ENCODE measurements around the gene CAPN11.
"Not testable (repeated sequence)": the region's sequence is repeated elsewhere in the genome, so short reads cannot be mapped to it uniquely, and the experiment has no call there.

The CAPN11 gene

GRCh38 chr6:44183783-44184182 lies 25.2 kb downstream of the CAPN11 start:
- FAIRE-seq, result no peak

- FAIRE-seq, result not testable (repeated sequence)
Measured at GRCh38 chr6:44185356-44185755, 26.7 kb downstream of the CAPN11 start.

- FAIRE-seq, result no peak
Measured at GRCh38 chr6:44185953-44186634, 27.5 kb downstream of the CAPN11 start.

GRCh38 chr6:44186635-44187025 lies 28.0 kb downstream of the CAPN11 start:
- FAIRE-seq, result no peak

DNA sequence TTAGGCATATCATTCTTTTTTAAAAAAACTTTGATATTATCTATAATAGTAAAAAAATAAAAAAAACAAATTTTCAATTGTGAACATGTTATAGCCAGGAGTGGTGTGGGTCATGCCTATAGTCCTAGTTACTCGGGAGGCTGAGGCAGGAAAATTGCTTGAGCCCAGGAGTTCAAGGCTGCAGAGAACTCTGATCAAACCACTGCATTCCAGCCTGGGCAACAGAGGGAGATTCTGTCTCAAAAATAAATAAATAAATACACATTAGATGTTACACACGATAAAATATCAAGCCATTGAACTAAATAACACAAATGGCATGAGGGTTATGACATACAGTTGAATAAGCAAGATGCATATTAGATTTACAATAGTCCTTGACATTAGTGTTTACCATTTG lies 30.2 kb downstream of the CAPN11 start:
- FAIRE-seq, result no peak

DNA sequence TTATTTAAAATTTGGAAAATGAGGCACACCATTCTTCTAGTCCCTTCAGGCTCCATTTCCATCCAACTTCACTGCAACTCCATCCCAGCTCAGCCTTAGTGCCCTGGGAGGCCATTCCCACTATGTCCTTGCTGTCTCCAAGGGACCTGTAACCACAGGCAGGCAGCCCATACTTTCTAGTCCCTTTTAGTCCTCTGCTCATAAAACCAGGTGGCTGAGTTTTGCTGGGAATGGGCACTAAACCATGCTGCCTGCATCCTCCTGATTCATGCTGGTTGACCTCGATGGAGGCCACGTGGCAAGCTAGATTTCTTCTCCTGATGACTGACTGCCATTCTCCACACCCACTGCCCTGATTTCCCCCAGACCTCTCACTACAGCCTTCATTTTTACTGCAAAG lies 30.6 kb downstream of the CAPN11 start:
- no peak for FAIRE-seq

GRCh38 chr6:44190715-44191114 lies 32.1 kb downstream of the CAPN11 start:
- no peak for FAIRE-seq

GRCh38 chr6:44192428-44193041 lies 33.9 kb downstream of the CAPN11 start:
- FAIRE-seq, result no peak

GRCh38 chr6:44193307-44193910 lies 34.8 kb downstream of the CAPN11 start:
- no peak for FAIRE-seq

DNA sequence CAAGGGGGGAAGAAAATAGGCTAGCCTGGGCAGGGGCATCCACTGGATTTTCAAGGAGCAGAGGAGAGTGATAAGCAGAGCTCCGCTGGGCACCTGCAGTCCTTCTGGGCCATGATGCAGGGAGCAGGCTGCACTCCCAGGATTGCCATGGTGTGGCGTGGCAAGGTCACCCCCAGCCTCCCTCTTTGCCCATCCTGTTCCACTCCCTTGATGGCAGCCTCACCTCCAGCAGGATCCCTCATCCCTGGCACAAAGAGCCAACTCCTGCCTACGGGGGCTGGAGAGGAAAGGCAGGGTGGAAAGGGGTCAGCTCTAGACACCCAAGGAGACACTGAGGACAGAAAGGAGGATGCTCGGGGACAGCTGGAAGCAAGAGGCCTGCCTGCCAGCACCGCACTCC lies 35.7 kb downstream of the CAPN11 start:
- FAIRE-seq, result no peak

GRCh38 chr6:44196351-44196750 lies 37.7 kb downstream of the CAPN11 start:
- FAIRE-seq, result not testable (repeated sequence)

GRCh38 chr6:44198684-44199083 lies 40.1 kb downstream of the CAPN11 start:
- no peak for FAIRE-seq

- FAIRE-seq, result no peak
Measured at GRCh38 chr6:44199883-44200282, 41.3 kb downstream of the CAPN11 start.

DNA sequence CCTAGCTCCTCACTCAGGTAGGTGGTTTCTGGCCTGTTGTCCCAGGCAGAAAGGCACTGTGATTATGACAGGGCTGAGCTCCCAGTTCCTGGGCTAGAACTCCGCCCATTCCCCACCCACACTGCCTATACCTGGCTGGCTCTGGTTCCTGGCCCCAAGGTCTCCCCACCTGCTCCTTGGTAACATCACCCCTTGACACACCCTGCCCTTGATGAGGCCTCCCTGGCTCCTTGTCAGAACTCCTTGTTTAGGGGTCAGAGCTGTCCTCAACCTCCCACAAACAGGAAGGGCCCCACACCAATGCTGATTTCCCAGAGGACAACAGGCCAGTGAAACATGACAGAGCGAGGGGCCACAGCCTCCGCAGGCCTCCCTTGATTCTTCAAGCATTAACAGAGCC lies 42.6 kb downstream of the CAPN11 start:
- FAIRE-seq, result no peak

- no peak for FAIRE-seq
Measured at GRCh38 chr6:44201638-44202303, 43.2 kb downstream of the CAPN11 start.

DNA sequence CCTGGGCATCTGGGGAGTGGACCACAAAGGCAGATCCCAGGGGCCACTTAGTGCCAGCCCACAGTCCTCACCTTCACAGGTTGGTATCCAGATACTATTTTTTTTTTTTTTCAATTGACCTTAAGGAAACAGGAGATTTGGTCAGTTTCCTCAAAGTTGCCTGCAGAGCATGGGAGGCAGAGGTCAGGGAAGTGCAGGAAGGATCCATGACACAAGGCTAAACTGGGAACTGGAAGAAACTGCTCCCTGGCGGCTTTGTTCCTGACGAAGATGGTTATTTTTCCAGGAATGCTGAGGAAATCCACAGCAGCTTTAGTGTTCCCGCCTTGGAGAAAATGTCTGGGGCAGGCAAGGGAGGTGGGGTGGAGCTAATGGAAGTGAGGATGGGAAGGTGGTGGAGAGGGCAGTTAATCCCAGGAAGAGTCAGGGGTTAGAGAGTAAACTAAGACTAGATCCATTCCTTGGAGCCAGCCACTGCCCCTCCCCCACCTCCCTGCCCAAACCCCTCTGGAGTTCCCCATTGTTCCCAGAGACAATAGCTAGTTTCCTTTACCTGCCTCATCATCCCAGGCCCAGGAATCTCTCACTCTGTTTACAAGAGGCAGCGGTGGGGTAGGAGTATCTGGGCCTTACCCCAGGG lies 43.8 kb downstream of the CAPN11 start:
- FAIRE-seq, result no peak

DNA sequence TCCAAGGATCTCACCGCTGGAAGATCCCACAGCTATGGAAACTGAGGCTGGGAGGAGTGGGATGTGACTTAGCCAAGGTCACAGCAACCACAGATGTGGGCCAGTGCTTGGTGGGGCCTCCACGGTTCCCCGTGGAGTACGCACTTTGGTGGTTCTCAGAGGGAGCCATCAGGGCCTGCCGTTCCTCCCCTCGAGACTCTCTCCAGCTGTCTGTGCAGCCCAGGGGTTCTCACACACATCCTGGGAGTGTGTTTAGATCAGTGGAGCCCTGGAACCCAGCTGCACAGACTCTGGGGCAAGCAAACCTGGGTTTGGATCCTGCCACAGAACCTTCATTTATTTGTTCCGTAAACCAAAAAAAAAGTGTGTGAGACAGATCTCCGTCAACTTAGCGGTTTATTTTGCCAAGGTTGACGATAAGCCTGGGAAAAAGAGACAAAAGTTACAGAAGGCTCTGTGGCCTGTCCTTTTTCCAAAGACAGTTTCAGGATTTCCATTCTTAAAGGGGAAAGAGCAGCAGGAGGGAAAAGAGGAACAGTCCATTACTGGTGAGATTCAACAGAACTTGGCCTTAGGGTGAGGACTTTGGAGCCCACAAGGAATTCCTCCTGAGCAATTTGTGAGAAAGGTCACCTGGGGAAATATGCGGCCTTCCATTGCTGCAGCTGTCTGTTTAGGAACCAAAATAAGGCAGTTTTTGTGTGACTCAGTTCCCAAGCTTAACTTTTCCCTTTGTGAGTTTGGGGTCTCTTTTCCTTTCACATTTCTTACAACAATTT lies 44.5 kb downstream of the CAPN11 start:
- FAIRE-seq, result no peak

- FAIRE-seq, result no peak
Measured at GRCh38 chr6:44203955-44204354, 45.3 kb downstream of the CAPN11 start.

DNA sequence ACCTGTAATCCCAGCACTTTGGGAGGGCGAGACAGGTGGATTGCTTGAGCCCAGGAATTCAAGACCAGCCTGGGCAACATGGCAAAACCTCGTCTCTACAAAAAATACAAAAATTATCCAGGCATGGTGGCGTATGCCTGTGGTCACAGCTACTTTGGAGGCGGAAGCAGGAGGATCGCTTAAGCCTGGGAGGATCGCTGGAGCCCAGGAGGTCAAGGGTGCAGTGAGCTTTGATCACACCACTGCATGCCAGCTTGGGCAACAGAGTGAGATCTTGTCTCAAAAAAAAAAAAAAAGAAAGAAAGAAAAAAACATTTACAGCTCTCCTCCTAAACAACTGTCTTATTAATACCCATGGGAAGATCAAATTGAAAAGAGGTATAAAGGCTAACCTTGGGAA lies 49.3 kb downstream of the CAPN11 start:
- no peak for FAIRE-seq

- FAIRE-seq, result no peak
Measured at GRCh38 chr6:44211284-44211683, 52.7 kb downstream of the CAPN11 start.

GRCh38 chr6:44214307-44214706 lies 55.7 kb downstream of the CAPN11 start:
- no peak for FAIRE-seq

DNA sequence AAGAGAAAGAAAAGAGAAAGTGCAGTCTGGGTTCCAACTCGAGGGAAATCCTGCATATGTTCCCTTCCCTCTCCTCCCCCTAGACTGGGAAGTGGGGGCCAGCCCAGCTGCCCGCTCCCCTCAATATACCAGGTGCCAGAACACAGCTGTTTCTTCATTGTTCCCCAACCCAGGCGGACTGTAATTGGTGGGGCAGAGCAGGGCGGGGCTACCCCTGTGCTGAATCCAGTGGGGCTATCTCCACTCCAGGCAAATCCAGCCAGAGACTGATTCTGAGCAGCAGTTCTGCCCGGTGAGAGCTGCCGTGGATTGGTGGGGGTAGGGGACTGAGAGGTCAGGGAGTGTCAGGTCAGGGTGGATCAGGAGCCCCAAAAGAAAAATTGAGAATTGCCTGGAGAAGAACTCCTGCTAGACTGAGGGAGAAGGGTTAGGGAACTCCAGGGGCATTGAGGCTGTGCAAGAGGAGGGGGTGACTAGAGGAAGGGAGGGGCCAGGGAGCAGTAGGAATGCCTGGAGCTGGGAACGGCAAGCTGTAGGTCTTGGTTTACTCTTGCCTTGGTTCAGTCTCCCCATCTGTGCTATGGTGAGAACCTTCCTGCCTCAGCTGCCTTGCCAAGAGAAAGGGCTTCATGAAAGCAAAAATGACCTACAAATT lies 58.2 kb downstream of the CAPN11 start, which contains the start of gene MYMX:
TSS of gene MYMX (plus strand) at position 250 of the 655 bp plus-strand sequence. CDS start 546 bp downstream, outside the sequence.
- no peak for FAIRE-seq
